ENCODE results near the gene PROB1.
A peak's percentile ranks its signal among the peaks of the same experiment; 100 is the strongest.
"Not testable (repeated sequence)": the region's sequence is repeated elsewhere in the genome, so short reads cannot be mapped to it uniquely, and the experiment has no call there.

PROB1 gene

DNA sequence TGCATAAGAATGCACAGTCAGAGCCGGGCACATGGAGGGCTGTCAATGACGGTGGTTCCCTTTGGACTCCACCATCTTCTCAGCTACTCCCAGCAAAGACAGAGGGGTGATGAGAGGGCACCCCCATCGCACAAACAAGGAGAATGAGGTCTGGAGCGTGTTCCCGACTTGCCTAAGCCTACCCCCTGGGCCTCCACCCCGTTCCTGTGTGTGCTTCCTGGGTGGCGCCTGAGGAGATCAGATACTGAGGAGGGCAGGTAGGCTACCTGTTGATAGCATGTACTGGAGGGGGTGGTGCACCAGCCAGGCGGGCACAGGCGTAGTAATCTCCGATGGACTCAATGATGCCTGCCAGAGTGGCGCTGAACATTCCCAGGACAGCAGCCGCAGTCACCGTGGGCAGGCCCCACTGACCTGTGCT, 16.0 kb downstream of the PROB1 start:
- DNase-seq (ENCODE audit: low read depth): no peak

DNA sequence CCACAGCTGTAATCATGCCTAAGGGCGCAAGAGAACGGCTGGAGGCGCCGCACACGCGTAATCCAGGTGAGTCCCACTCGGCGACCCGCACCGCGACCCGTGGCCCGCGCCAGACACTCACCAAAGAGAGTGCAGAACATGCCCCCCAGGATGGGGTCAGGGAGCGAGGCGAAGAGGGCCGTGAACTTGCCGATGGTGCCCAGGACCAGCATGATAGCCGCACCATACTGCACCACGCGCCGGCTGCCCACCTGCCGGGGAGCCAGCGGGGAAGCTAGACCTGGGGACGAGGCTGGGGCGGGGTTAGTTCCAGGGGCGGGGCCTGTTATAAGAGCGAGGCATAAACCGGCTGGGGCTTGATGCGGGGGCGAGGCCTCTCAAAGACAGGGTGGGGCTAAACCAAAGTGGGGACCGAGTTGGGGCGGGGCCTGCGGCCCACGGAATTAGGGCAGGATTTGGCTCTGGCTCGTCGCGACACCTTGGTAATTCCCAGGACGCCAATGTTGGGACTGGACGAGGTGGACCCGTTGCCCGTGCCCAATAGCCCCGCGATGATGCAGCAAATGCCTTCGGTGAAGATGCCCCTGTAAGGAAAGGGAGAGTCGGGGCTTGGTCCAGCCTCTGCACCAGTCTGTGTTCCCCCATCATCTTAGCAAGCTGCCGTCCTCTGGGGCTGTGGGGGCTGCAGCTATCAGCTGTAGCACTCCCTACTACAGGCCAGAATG, 16.6 kb downstream of the PROB1 start:
- no peak for DNase-seq (ENCODE audit: low read depth)

DNA sequence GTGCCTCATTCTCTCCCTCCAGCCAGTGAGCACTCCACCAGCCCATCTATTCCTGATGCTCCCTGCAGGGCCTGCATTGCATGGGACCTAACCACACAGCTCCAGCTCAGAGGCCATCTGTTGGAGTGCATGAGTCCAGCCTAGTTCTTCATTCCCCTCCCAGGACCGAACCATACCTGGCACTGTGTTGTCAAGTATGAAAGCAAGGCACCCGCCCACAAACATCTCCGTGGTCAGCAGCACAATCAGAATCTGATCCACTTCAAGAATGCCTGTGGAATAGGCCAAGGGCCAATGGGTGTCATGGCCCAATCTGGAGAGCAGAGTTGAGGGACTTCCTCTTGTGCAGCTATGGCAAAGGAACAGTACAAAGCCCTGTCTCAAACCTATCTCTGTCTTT, 17.7 kb downstream of the PROB1 start:
- DNase-seq (ENCODE audit: low read depth): no peak

DNA sequence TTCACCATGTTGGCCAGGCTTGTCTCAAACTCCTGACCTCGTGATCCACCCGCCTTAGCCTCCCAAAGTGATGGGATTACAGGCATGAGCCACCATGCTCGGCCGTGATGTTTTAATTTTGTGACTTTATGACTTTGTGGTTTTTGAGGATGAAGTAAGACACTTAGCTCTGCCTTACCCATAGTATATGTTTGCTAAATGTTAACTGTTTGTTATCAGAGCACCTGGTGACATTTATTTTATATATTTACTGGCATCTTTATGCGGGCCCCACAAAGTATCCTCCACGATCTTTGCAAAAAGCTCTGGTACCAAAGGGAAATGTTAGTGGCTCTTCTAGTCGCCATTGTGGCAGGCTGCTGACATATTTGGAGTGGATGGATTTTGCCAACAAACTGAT, 18.5 kb downstream of the PROB1 start:
- DNase-seq (ENCODE audit: low read depth): no peak

DNA sequence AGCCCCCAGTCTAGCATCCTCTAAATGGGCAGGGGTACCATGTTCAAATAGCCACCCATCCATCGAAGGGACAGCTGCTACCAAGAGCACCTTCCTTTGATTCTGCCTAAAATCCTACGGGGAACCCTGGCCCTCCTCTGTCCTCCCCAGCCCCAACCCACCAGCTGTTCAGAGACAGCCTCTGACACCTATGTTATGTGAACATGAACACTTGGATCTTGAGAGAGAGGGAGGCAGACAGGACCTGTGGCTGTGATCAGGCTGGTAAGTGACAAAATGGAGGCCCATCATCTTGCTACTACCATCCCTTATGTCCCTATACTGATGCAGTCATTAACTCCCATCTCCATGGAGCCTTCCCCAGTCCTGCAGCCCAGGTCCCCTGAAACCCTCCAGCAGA, 20.0 kb downstream of the PROB1 start:
- no peak for DNase-seq (ENCODE audit: low read depth)

DNA sequence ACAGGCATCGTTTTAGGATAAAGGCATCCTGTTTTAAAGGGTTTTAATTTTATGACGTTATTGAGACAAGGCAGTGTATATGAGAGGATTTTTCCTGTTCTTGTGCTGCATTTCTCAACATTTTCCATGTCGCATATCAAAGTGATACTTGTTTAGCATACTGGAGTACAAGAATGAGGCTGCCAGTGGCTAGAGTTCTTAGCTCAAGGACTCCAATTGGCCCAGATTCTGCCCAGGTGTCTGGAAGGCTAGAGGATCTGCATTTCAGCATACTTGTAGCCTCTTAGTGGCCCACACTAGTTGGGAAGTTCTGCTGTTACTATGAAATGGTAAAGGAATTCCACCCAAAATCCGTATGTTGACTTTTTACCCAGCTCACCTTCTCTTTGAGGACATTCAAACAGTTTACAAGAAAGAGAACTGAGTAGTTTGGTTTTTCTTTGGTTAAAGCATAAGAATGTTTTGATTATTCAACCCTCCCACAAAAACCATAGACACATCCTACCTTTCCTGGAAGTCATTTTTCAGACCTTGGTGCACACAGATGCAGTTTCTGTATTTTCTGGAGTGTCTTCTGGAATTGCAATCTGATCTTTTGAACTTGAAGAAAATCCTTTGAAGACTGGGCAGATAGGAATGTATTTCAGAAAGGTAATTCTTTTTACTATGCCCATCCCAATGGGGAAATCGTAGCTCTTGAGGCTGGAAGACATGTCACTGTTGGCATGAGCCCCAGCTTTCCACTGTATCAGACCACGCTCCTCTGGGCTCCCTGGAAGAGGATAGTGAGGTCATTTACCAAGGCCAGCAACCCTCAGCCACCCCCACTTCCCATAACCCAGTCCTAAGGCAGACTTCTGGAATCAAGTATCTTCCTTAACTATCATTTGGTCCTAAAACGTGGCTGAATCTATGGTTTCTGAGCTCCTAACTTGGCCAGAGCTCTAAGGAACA, 23.1 kb downstream of the PROB1 start:
- no peak for DNase-seq (ENCODE audit: low read depth)

DNA sequence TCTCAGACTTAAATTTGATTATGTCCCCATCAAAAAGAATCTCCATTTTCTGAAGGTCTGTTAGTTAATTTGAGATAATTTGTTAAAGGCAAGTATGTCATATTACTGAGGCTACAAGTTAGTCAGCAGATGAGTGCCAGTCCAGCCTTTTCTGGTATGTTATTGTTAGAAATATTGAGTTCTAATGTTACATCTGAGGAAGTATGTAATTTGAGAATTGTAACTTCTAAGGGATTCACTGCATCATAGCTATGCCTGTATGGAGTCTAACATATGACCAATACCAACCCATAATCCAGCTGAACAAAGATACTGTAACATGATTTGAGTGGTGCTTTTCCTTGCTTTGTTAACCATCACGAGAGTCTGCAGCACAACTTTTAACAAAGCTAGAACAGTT, 25.7 kb downstream of the PROB1 start:
- no peak for DNase-seq (ENCODE audit: low read depth)

DNA sequence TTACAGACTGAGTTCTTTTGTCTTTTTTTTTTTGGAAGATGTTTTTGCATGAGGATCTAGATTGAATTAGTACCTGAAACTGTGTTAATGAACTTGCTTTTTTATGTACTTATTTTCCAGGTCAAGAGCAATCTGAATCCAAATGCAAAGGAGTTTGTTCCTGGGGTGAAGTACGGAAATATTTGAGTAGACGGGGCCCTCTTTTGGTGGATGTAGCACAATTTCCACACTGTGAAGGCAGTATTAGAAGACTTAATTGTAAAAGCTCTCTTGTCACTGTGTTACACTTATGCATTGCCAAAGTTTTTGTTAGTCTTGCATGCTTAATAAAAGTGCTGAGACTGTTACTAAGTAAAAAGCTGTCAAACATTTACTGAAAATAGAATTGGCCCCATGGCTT, 26.3 kb downstream of the PROB1 start:
- no peak for DNase-seq (ENCODE audit: low read depth)

DNA sequence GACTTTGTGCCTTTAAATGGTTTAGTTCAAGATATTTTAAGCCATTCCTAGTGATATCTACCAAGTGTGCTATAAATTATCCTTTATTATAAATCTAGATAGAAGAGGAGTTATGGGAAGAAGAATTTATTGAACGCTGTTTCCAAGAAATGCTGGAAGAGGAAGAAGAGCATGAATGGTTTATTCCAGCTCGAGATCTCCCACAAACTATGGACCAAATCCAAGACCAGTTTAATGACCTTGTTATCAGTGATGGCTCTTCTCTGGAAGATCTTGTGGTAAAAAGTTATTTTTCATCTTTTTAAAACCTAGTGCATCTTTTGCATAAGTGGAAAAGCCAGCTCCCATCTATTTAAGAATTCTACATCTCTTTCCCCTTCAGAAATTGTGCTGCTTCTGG, 30.4 kb downstream of the PROB1 start:
- no peak for DNase-seq (ENCODE audit: low read depth)

DNA sequence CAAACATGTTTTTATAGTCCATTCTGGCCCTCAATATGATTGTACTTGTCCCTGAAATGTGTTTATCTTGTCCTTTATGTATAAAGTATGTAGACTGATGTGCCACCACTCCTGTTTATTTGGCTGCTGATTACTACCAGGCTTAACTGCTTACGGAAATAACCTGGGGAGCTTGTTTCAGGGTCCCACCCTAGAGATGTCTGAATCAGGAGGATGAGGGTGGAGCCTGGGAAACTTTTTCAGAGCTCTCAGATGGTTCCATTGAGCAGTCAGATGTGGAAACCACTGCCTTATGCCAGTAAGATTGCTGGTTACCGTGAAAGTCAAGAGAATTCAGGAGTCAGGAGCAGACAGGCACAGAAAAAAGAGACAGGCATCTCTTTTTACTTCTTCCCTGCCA, 31.0 kb downstream of the PROB1 start:
- DNase-seq (ENCODE audit: low read depth): no peak

DNA sequence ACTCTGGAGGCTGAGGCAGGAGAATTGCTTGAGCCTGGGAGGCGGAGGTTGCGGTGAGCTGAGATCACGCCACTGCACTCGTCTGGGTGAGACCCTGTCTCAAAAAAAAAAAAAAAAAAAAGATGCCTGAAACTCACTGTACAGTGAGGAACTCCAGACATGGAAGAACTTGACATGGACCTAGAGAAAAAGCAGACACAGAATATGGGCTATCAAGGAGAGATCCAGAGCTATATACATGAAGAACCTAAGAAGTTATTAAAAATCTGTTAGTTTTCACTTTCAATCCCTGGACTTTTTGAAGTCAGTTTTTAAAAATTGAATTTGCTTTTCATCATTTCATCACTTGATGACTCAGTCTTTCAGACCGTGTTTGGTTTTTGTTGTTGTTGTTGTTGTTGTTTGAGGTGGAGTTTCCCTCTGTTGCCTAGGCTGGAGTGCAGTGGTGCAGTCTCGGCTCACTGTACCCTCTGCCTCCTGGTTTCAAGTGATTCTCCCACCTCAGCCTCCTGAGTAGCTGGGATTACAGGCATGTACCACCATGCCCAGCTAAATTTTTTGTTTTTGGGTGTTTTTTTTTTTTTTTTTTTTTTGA, 33.0 kb downstream of the PROB1 start:
- DNase-seq (ENCODE audit: low read depth): no peak

DNA sequence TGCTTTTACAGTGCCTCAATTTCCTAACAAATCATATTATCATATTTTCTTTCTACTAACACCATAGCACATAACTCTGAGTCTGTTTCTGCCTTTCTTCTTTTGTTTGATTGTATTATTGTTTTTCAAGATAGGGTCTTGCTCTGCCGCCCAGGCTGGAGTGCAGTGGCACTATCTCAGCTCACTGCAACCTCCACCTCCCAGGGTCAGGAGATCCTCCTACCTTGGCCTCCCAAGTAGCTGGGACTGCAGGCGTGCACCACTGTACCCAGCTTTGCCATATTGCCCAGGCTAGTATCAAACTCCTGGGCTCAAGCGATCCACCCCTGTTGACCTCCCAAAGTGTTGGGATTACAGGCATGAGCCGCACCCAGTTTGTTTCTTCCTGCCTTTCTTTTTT, 34.5 kb downstream of the PROB1 start:
- no peak for DNase-seq (ENCODE audit: low read depth)

DNA sequence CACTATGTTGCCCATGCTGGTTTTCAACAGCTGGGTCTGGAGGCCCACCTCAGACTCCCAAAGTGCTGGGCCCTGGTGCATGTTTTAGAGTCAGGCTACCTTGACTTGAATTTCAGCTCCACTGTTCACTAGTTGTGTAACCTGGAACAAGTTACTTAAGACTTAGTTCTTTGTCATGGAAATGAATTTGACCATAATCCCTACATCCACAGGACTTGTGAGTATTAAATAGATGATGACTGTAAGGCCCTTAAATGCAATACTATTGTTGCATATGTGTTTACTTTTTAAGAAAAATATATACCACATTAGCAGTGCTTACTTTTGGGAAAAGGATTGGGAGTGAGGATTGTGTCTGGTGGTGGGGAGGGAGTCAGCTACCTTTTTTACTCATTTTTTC, 36.8 kb downstream of the PROB1 start:
- no peak for DNase-seq (ENCODE audit: low read depth)

DNA sequence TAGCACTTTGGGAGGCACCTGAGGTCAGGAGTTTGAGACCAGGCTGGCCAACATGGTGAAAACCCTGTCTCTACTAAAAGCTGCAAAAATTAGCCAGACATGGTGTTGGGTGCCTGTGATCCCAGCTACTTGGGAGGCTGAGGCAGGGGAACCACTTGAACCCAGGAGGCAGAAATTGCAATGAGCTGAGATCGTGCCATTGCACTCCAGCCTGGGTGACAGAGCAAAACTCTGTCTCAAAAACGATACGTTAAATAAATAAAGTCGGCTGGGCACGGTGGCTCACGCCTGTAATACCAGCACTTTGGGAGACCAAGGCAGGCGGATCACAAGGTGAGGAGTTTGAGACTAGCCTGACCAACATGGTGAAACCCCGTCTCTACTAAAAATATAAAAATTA, 39.0 kb downstream of the PROB1 start:
- DNase-seq (ENCODE audit: low read depth): not testable (repeated sequence)

DNA sequence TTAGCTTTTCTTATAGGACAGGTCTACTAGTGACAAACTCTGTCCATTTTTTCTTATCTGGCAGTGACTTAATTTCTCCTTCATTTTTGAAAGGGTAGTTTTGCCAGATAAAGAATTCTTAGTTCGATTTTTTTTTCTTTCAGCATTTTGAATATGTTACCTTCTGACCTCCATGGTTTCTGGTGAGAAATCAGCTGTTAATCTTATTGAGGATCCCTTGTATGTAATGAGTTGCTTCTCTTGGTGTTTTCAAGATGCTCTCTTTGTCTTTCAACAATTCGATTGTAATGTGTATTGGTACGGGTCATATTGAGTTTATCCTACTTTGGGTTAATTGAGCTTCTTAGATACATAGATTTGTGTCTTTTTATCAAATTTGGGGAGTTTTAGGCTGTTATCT, 40.7 kb downstream of the PROB1 start:
- no peak for DNase-seq (ENCODE audit: low read depth)

DNA sequence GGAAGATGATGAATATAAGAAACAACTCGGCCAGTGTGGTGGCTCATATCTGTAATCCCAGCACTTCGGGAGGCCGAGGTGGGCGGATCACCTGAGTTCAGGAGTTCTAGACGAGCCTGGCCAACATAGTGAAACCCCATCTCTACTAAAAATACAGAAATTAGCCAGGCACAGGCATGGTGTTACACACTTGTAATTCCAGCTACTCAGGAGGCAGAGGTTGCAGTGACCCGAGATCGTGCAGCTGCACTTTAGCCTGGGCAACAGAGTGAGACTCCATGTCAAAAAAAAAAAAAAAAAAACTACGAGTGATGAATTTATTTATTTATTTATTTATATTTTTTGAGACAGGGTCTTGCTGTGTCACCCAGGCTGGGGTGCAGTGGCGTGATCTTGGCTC, 47.0 kb downstream of the PROB1 start:
- not testable (repeated sequence) for DNase-seq (ENCODE audit: low read depth)

DNA sequence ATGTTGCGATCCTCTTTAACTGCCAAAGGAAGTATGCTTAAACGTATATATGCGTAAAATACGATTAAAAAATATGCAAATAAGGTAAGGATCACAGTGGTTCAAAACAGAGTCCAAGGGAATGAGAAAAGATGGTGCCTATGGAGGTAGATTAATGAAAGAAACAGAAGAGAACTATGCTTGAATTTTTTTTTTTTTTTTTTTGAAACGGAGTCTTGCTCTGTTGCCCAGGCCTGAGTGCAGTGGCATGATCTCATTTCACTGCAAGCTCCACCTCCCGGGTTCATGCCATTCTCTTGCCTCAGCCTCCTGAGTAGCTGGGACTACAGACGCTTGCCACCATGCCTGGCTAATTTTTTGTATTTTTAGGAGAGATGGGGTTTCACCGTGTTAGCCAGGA, 49.5 kb downstream of the PROB1 start:
- DNase-seq (ENCODE audit: low read depth): not testable (repeated sequence)

DNA sequence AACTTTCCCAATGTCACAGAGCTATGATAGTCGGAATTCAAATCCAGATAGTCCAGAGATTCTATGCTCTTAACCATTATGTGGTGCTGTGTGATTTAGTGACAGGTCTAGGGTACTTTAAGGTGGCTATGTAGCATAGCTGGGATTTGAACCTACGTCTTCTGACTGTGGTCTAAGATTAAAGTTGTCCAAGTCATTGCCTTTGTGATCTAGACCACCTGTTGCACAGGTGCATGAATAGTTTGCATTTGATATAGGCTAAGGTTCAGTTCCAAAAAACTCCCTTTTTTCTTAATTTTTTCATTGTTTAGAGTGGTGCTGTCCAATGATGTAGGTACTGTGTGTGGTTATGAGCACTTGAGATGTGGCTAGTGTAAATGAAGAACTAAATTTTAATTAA, 50.7 kb downstream of the PROB1 start:
- DNase-seq (ENCODE audit: low read depth): no peak

DNA sequence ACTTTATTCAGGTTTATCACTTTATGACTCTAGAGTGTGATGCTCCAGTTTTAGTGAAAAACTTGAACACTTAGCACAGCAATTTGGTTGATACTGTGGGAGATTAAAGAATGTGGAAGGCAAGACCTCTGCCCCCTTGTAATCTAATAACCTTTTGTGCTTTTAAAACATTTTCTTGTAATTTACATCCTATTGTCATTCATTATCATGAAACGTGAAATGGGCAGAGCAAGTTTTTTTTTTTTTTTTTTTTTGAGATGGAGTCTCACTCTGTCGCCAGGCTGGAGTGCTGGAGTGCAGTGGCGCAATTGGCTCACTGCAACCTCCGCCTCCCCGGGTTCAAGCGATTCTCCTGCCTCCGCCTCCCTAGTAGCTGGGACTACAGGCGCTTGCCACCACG, 51.4 kb downstream of the PROB1 start:
- DNase-seq (ENCODE audit: low read depth): no peak

DNA sequence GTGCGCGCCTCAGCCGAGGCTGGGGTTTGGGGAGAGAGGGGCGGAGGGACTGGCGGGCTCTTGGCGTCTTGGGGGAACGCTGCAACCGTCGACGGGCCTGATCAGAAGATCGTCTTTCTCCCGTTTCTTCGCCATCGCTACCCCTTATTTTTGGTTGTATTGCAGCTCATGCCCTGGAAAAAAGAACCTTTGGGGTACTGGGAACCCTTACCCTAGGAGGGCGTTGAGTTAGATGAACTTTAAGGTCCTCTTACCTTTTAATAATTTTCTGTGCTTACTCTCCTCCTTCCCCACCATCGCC, 52.5 kb downstream of the PROB1 start:
- peak; percentile 72 for DNase-seq (ENCODE audit: low read depth)

DNA sequence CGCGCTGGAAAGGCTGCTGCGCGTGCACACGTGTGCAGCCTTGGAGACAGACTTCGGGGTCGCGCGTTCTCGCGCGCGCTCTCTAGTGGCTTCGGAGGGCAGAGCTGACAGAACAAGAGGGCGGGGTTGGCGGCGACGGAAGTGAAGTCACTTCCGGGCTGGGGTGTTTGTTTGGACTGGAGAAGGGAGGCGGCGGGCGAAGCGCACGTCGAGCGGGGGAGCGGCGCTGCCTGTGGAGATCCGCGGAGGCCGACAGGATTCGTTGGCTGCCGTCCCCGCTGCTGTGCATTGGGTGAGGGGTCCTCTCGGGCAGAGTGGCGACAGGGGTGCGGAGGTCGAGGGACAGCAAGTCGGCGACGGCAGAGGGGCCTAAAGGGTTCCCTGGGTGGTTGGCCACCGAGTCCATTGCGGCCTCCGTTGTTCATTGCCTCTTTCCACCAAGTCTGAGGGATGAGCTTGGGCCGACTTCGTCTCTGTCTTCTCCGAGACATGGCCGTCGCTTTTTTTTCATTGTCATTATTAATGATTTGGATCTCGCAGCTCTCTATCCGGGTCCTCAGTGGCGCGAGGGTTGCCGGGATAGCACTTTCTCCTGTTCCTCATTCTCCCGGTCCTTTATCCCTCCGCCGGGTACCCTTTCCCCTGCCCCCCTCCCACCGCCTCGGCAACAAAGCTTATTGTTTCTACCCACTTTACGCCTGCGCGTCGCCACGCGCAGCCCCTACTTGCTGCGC, 53.0 kb downstream of the PROB1 start, which contains the start of gene PAIP2:
Gene PAIP2, plus strand, starts transcription at position 166 of the 734 bp plus-strand sequence. CDS start 21,931 bp downstream, outside the sequence.
- peak; percentile 96 for DNase-seq (ENCODE audit: low read depth)

DNA sequence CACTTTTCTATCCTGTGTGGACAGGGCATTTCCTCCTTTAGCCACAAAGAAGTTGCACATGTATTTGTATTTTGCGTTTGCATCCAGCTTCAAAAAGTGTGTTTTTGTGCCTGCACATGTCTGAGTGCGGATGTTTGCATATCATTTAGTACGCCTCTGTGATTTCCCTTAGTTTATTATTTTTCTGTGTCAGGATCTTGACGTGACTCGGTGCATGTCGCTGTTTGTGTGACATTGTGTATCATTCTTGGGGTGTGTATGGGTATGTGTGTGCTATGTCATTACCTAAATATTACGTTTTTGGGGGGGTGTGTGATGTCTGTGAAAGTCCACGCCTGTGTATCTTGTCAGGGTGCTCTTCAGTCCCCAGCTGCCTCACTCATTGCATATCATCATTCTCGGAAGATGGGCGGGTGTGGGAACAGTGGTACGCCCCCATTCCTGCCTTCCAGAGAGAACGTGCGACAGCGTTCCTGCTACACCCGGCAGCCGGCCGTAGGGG, 53.7 kb downstream of the PROB1 start:
- DNase-seq (ENCODE audit: low read depth): no peak
